ENCODE results near the gene RHOJ.

RHOJ gene

DNA sequence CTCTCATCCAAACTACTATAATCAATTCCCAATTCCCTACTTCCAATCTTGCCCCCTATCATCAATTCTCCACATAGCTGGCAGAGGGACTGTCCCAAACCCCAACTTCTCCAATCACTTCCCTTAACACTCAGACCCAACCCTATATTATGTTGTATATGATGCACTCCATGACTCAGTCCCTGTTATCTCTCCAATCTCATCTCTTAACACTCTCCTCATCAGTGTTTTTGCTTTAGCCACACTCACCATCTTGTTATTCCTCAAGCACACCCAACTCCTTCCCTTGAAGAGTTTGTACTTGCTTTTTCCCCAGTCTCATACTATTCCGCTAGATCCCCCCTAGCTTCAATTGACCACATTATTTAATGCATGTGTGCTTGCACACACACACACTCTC lies 4.9 kb downstream of the RHOJ start:
- DNase-seq = no peak

DNA sequence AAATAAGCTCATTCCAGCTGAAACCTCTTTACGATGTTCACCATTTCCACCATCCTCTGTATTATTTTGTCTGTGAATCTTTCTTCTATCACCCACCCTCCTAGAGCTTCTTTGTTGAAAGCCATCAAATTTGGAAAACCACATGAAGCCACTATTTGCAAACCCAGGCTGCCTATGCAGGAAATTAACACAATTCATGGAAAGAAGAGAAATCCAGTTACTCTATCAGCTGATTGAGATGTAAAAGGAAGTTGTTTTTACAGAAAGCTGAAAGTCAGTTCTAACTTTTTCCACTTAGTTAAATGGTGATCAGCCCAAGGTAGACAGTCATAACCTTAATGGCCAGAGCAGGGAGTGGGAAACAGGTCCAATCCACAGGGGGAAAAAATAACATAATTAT lies 6.6 kb downstream of the RHOJ start:
- no peak for DNase-seq

DNA sequence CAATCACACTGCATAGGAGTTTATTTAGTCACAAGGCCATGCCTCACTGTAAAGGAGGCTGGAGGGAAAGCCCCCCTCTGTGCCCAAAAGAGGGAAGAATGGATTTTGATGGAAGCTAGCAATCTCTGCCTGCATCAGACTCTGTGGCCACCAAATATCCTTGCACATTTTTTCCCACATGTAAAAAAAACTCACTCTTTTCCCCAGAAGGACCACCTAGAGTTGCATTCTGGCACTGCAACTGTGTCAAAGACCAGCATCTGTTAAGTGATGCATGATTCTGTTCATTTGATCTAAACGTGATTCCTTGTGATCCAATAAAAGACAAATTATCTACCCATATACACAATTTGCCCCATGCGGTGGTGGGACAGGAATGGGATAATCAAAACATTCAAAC lies 8.0 kb downstream of the RHOJ start:
- no peak for DNase-seq

DNA sequence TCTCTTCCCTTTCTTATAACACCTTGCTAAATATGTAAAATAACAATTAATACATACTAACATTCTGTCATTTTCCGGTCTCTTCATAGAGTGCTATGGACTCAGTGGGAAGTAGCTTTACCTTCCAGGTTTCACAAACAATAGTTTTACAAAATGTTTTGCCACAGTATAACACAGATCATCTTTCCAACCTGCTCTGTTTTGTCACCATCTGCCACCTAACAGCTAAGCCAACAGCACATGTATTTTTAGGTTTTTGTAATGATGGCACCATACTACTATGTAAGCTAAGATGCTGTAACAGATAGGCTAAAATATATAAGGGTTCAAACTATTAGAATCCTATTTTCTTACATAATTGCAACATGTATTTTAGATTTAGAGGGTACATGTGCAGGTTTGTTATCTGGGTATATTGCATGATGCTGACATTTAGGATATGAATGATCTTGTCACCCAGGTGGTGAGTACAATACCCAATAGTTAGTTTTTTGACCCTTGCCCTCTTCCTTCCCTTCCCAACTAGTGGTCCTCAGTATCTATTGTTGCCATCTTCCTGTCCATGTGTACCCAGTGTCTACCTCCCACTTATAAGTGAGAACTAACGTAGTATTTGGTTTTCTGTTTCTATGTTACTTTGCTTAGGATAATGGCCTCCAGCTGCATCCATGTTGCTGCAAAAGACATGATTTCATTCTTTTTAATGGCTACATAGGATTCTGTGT lies 8.7 kb downstream of the RHOJ start:
- DNase-seq = no peak

DNA sequence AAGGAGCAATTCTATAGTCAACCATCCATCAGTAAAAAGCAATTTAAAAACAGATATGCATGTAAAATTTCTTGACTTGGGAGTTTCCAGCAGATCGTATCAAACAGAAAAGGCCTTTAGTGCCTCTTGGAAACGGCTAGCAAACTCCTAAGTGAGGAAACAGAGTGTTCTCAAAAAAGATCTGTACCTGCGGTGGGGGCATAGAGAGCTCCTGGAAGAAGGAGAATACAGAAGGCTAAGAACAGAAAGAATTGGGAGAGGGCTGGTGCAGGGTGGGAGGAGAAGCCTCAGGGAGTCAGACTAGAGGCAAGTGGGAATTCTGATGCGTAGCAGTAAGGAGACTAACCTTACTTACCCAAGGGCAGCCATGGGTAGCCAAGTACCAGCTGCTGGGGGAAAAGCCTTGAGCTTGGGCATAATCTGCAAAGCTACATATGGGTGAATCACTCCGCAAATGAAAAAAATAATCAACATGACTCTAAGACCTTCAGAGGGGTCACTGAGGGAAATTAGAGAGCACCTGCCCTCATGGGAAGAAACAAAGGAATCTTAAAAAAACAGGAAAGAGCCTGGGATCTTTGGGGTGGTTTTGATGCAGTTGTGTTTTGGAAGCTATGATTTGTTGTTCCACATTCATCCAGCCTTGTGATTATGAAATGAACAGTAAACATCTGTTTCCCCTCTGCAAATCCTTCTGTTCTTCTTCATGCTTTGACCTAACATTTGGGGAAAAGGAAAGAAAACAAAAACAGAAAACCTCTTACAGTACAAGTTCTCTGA lies 10.4 kb downstream of the RHOJ start:
- no peak for DNase-seq

DNA sequence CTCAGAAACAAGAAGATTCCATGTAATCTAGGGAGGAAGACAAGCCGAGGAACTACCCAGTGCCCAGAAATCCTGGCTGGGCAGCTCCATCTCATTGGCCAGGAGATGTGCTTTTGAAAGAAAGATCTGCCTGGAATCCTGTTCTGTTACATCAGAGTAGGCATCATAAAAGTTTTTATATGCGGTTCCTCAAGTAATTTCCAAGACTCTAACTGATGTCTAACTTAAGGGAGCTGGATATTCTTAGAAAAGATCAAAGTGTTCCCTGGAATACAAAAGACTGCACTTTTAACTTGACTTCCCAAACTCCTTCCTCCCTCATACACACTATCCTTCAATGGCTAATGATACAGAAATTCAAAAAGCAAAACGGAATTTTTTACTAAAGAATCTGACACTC lies 16.3 kb downstream of the RHOJ start:
- no peak for DNase-seq

DNA sequence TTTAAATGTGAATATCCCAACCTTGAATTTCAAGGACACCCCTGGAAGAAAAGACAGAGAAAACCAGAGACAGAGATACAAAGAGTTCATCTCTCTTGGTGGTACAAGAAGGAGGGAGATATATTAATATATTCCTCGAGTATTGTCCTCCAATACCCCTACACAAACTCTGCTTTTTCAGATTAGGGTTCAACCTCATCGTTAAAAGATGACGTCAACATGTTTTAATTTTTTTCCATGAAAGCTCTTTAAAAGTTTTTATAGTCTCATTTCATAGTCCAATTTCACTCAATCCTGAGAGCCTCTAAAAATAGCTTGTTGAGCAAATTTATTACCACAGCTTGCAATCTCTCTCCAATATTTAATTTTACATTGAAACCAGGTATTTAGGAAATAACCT lies 19.4 kb downstream of the RHOJ start:
- no peak for DNase-seq

DNA sequence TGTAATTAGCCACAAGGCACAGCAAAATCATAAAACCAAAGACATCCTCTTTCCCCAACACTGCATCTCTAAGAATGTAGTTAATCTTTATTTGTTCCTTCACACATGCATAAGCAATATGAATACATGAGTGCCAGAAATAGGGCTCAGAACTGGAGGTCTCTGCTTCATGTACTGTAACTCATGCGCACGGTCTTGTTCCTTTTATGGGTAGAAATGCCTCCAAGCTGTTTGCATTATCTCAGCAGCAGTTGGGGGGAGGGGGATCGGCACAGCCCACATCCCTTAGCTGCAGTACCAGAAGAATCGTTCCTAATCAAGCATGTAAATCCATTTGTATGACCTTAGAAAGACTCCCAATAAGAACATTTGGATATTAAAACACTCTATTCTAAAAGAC lies 20.0 kb downstream of the RHOJ start:
- DNase-seq = no peak

DNA sequence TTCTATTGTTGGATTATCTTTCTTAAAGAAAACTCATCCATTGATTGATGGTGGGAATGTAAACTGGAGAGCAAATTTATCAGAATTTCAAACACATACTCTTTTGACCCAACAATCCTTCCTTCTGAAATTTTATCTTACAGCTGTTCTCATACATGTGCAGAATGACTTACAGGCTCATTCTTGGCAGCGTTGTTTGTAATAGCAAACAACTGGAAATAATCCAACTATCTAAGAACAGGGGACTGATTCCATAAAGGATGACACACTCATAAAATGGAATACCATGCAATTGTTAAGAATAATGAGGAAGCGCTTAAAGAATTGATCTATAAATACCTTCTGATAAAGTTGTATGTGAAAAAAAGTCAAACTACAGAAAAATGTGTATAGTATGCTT lies 24.0 kb downstream of the RHOJ start:
- no peak for DNase-seq

DNA sequence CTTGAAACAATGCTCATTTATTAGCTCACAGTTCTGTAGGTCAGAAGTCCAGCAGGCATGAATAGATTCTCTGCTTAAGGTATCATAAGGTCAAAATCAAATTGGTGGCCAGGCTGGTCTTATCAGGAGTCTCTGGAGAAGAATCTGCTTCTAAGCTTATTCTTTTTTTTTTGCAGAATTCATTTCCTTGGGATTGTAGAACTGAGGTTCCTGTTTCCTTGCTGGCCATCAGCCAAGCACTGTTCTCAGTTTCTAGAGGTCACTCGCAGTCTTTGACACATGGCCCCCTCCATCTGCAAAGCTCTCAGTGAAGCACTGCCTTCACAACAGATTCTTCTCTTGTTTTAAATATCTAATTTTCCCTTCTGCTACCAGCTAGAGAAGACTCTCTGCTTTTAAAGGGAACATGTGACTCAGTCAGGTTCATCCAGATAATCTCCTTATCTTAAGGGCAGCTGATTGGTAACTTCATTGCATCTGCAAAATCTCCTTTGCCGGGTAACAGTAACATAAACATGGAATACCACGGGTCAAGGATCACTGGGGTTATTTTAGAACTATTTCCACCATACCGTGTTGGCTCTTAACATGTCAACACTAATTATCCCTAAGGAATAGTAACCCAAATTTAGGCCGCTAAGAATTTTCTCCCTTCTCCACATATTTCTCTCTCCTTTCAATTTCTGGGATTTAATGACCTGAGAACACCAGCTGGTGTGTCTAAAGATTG lies 25.3 kb downstream of the RHOJ start:
- no peak for DNase-seq

DNA sequence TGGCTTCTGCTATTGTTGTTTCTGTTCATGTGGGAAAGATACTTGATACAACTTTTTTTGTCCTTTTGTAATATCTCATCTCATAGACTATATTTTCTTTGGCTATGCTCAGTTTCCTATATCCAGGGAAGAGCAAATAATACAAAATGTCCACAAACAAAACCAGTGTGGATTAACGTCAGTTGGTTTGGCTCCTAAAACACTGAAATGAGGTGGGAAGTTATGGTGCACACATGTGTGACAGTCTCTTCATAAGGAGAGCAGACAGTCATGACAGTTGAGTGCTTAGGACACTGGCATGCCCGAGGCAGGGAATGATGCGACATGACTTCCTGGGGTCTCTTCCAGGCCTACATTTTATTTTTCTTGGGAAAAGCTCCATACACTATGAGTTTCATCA lies 27.5 kb downstream of the RHOJ start:
- DNase-seq = no peak

DNA sequence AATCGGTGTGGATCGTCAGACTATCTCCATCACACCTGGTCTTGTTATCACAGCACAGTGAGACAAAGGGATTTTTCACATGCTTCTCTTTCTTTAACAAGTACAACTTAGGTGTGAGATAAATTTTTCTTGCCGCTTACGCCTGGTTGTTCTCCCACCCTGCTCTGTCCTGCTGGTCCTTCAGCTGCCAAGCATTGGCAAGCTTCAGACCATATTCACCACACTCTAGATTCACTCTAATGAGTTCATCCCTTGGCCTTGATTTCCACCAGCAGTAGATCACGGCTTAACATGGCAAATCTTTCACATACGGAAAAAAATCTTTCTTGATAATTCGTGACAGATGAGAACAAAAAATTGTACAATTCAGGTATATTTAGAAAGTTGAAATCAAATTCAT lies 33.5 kb downstream of the RHOJ start:
- no peak for DNase-seq

DNA sequence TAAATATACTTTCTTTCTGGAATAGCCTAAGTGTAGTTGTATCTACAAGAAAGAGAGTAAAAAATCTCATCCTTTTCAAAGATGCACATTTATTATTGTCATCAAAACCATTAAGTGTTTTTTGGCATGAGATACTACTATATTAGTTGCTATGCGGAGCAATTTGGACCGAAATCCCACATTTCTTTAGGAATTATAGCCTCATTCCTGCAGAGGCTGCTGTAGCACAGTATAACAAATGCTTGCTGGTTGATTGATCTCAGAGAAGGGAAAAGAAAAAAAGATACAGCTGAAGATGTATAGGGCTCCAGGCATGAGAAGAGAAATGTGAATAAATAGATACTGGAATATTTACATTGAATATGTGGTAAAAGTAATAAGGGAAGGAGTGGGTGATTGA lies 36.0 kb downstream of the RHOJ start:
- DNase-seq = no peak

DNA sequence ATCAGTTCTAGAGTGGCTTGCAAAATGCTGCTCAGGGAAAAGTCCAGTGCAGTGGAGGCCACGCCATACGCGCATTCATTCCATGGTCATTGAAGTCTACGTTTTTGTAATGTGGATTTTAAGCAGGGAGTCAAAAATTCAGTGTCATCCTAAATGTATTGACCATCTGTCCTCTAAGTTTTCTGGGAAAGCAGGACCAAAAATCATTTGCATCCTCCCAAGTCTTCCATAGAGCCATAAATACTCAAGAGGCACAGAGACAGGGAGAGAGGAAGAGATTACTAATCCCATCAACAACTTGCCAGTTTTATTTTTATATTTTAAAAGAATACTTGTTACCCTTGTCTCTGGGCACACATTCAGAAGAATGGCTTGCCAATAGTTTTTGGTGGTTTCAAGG lies 36.9 kb downstream of the RHOJ start:
- DNase-seq = no peak

DNA sequence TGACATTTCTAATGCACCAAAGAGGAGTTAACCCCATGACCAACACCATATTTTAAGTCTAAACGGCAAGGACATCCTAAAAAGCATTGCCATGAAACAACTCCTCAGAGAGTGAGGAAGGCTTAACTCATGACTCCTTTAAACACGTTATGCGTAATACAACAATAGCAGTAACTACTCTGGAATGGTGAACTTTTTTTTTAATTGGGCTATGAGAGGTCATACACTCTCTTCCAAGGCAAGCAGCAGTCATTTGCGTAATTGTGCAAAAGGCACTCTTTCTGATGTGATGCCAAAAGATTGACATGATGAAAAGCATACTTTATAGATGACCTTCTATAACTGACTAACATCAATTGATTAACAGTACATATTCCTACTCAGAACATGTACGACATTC lies 39.4 kb downstream of the RHOJ start:
- no peak for DNase-seq

DNA sequence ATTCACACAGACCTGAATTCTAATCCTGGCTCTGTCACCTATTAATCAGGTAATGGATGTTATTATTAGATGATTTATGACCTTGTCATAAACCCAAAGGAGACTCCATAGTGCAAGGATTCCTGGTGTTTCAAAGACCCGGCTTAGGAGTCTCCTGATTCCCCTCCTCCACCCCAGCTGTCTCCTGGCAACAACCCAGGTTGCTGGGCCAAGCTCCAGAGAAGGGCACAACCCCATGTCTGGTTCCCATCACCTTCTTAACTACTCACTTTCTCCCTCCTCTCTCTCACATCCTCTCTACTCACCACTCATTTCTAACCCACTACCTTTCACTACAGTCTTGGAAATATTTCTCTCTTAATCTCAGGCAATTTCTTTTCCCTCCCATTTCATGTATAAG lies 41.6 kb downstream of the RHOJ start:
- no peak for DNase-seq

DNA sequence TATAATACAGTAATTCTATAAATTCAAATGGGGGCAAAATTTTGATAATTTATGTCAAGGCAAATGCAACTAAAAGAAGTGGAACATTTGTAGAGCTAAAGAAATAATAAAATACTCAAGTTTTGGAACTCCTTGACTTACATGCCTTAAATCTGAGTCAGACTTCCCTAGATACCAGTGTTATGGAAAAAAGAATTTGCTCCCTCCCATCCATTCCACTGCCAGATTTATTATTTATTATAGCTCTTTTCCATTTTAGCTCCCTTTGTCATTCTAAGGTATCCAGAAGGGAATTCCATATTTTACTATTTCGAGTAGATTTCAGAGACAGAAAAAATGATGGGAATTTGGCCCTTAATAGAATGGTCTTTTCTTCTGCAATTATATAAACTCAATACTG lies 44.0 kb downstream of the RHOJ start:
- DNase-seq = no peak

DNA sequence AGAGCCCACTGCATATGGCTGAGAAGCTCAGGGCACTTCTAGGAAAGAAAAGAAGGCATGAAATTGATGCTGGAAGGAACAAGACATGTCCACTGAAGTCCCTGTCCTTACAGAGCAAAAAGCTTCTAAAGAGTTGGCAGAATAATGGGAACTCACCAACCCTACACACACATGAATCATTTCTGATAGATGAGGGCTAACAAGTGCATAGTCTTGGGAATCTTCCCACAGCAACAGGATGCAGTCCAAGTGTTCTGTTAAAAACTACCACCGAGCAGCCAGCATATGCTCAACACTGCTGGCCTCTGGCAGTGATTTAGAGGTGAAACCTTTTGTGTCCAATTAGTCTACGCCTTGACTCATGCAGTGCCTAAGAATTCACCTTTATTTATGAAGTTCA lies 44.8 kb downstream of the RHOJ start:
- DNase-seq = no peak

DNA sequence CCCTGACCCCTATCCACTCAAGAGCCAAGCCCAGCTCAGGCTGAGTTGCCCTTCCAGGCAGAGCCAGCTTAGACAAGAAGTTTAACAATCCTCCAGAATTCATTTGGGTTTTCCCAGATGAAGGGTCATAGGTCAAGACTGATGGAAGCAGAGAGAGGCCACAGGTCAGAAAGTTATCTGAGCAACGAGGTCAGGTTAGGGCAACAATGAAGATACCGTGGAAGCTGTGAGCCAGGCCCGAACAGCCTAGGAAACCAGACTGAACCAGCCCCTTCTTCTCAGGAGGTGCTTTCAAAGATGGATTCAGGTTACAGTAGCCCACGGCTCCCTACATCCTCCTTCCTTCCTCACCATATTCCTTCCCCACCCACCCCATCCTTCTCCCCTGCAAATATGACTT lies 53.1 kb downstream of the RHOJ start:
- no peak for DNase-seq

DNA sequence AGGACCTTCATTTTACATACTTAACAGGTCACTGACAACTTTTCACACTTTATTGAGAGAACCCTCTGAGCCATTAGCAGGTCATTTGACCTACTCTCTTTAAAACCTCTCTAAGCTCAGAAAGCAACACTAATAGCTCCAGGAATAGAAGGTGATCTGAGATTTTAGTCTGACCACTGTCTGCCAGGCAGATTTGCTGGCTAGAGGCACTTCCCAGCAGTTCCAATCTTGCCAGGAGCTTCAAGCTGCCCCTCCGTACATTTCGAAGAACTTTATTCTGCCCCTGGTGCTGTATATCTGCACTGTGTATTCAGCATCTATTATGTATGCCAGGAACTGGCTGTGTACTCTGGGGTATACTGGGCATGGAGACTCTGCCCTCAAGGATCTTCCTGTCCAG lies 58.2 kb downstream of the RHOJ start:
- no peak for DNase-seq

DNA sequence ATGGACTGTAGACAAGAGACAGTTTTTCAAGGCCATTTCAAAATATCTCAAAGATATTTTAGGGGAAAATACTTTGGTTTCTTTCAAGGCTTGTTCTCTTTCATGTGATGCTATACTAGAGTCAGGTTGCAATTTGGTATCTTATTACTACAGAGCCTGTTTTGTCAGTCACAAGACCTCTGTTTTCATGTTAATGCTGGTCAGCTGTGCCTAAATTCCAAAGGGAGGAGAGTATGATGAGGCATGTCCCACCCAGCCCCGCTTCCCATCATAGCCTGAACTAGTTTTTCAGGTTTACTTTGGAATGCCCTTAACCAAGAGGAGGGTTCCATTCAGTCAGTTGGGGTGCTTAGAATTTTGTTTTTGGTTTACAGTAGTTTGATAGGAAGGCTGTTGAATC lies 61.9 kb downstream of the RHOJ start:
- no peak for DNase-seq

DNA sequence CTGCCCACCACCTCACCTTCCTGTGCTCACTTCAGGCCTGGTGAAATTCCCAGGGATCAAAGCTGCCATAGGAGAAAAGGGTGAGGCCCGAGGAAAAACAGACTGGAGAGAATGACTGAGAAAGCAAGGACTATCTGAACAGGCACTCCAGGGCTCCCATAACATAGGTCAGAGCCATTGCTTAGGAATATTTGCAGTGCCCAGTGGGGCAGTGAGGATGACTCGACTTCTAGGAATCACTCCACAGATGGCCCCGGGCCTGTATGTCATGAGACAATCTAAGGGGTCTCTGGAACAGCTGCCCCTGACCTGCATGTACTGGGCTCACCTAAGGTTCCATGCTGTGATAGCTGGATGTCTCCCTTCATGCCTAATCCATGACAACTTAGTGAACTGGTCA lies 62.9 kb downstream of the RHOJ start:
- no peak for DNase-seq

DNA sequence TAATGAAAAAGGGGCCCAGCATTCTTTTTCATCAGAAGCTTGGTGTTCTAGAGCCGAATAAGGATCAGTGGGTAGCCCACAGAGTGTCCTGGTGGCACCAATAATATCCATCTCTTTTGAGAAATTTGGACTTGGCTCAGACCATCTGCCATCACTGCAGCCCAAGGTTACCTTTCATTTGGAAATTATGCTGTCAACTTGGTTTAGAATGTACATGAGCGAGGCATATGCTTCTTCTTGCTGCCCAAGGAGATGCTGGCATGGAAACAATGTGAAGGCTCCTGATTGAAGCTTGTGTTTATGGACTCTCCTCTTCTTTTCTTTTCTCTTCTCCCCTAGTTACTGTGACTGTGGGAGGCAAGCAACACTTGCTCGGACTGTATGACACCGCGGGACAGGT lies 64.5 kb downstream of the RHOJ start:
- no peak for DNase-seq

DNA sequence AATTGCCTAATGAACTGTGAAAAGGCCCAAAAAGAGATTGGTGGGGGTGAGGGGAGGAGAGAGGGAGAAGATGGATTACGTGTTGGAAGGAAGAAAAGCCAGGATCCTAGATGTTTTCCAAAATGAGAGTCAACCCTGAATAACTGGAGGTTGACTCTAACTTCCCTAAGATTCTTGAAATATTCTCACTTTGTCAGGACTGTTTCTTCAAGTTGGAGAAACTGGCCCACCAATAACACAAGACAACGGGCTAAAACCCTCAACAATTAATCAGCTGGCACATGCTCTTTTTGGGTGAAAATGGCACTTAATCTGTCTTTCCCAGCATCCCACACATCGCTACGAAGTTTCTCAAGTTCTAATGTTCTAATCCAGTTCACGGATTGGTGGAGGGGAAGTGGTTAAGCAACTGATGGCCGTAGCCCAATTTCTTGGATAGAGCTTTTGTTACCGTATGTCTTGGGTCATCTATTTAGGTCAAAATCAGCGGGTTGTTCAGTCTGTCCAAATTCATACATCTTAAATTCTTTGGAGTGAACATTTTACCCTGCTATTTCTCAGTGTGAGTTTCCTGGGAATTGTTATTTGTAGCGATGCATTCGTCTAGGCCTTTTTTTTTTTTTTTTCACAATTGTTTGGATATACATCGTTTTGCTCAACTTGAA lies 65.5 kb downstream of the RHOJ start:
- no peak for DNase-seq
